Adrenal gland (tissue), 12 donors: ENCODE results near the gene PML. TPM values are rescaled to one million over a fixed set of nuclear protein-coding genes. Genes with fewer than 3 reads are reported as not detected.
"Not testable (repeated sequence)": the region's sequence is repeated elsewhere in the genome, so short reads cannot be mapped to it uniquely, and the experiment has no call there.

Source experiments
- DNase-seq, 7 donors: peaks; one replicate each; pipeline ENCODE4 v3.0.0-alpha.2; 2019 to 2020
- H3K27ac ChIP-seq, 5 donors: fragments of 200-600 bp; sonication (generic) in 4 of 5; 1 replicate in 3 of 5; 2 replicates in 2 of 5; pipeline versions ENCODE4 v1.5.1 to v1.8.0; 2016 to 2020; ENCODE audit warnings: mild to moderate bottlenecking in 1 of 5
- H3K27me3 ChIP-seq: fragments of 200-600 bp; 2 replicates; pipeline ENCODE4 v1.8.0; 2021
- H3K36me3 ChIP-seq, 2 donors: fragments of 200-600 bp; replicated peaks in 1 of 2; 1 replicate in 1 of 2; 2 replicates in 1 of 2; pipeline versions ENCODE4 v1.5.1 to v1.8.0; 2018 to 2022
- H3K4me1 ChIP-seq, 2 donors: fragments of 200-600 bp; replicated peaks in 1 of 2; 1 replicate in 1 of 2; 2 replicates in 1 of 2; pipeline versions ENCODE4 v1.5.1 to v1.8.0; 2018 to 2021
- H3K4me3 ChIP-seq, 4 donors: fragments of 200-600 bp; sonication (generic) in 3 of 4; one replicate each; pipeline ENCODE4 v1.5.1; 2016 to 2018
- H3K9me3 ChIP-seq, 3 donors: fragments of 200-600 bp; sonication (generic) in 1 of 3; replicated peaks in 1 of 3; 1 replicate in 2 of 3; 2 replicates in 1 of 3; pipeline versions ENCODE4 v1.5.1 to v1.8.0; 2016 to 2021
- CTCF ChIP-seq, 6 experiments: fragments of 450-650 bp in 4 of 6; fragments of 200-600 bp in 2 of 6; sonication (generic) in 1 of 6; IDR thresholded peaks; 1 replicate in 5 of 6; 2 replicates in 1 of 6; pipeline versions ENCODE4 v1.5.1 to v1.8.0; 2016 to 2021; ENCODE audit warnings: antibody characterized with exemption in 6 of 6, mild to moderate bottlenecking in 2 of 6, moderate library complexity in 1 of 6
- WGBS, 4 donors: extraction: QIAGEN DNeasy Blood & Tissue Kit in 2 of 4; methylation state at CpG; one replicate each; pipeline versions ENCODE4 v1.1.5 to v1.1.7; 2013 to 2017; 5-methylcytosine and 5-hydroxymethylcytosine counted together
- intact Hi-C, 2 donors: fragments of 100-400 bp; cut with DNase I; formaldehyde crosslinking; loops; one replicate each; pipeline versions ENCODE4 v1.14.1 to v1.15.0; 2022 to 2023
- polyA plus RNA-seq, 3 donors: library from polyadenylated mRNA; stranded (reverse); fragments of 200-250 nt in 2 of 3; fragments of 350-450 nt in 1 of 3; fragmentation: Illumina TruSeq in 1 of 3; extraction: RNeasy Lipid Tissue Mini Kit (QIAGEN cat#74804) in 1 of 3; gene quantifications; one replicate each; pipeline ENCODE4 v1.2.3, GENCODE V29; 2013 to 2014
- small RNA-seq, 2 donors: library from RNA; depleted of rRNA; stranded (forward); fragments of <200 nt; gene quantifications; one replicate each; pipeline ENCODE3, GENCODE V24; 2016
- total RNA-seq, 9 donors: library from RNA; depleted of rRNA in 4 of 9; stranded (reverse); fragments of >200 nt in 4 of 9; fragments of 120-200 nt in 1 of 9; fragmentation: NEBNext Ultra II Directional in 1 of 9; extraction: Animal tissue kit (Norgen Biotek cat#: 25700) in 1 of 9; gene quantifications; one replicate each; pipeline versions ENCODE4 v1.1.0 to v1.2.4, GENCODE V29; 2013 to 2023
- donor health status: healthy with polysubstance abuse.
- donor health status: Bipolar disorder and iron deficiency.
- donor health status: DM: yes; HTN: yes; CAD: no.
- donor health status: DM: no; HTN: no; CAD: no.
- donor health status: DM: no; HTN: no; CAD: no.
- donor health status: DM: yes; HTN: yes; CAD: no.

The PML gene
- total and polyA plus RNA-seq, 12 donors: 7.0 to 103 (median 58.7) TPM

- H3K4me1 ChIP-seq, H3K36me3 ChIP-seq, H3K27me3 ChIP-seq, intact Hi-C loops, H3K27ac ChIP-seq, H3K9me3 ChIP-seq, H3K4me3 ChIP-seq: not testable (repeated sequence)
- peak in 1 of 6 experiments; percentile 31 for TF ChIP-seq CTCF (IDR thresholded peaks at IDR 0.05)
- WGBS, 4 donors: 47 to 60% (median 52%) methylated on average over 5 to 9 of the region's 16 CpGs
- peak in 4 of 7 donors; percentile 37 to 53 (median 47) for DNase-seq
Observed at GRCh38 chr15:74072614-74073337, 78.3 kb downstream of the PML start.

- 55 to 80% (median 72%) methylated on average over 4 to 9 of the region's 9 CpGs for WGBS, 4 donors
- H3K27ac ChIP-seq, H3K4me1 ChIP-seq, H3K36me3 ChIP-seq, H3K27me3 ChIP-seq, H3K4me3 ChIP-seq, intact Hi-C loops, H3K9me3 ChIP-seq, DNase-seq: not testable (repeated sequence)
Observed at GRCh38 chr15:74075781-74076180, 81.3 kb downstream of the PML start.

- H3K4me1 ChIP-seq, H3K9me3 ChIP-seq, H3K27ac ChIP-seq, intact Hi-C loops, H3K4me3 ChIP-seq, H3K27me3 ChIP-seq, H3K36me3 ChIP-seq, DNase-seq: not testable (repeated sequence)
- no CpG with 5 or more reads among the region's 7 CpGs for WGBS, 4 donors
Observed at GRCh38 chr15:74082450-74082849, 87.9 kb downstream of the PML start, which contains the start of gene GOLGA6A. Gene GOLGA6A, minus strand, starts transcription at chr15:74082550. Its CDS starts 41 bp downstream, at chr15:74082509.

GRCh38 chr15:74094567-74094966, 100.1 kb downstream of the PML start:
- H3K27ac ChIP-seq, H3K36me3 ChIP-seq, H3K9me3 ChIP-seq, intact Hi-C loops, H3K4me3 ChIP-seq, H3K27me3 ChIP-seq, DNase-seq, H3K4me1 ChIP-seq: not testable (repeated sequence)
- no CpG with 5 or more reads among the region's 2 CpGs for WGBS, 4 donors

- intact Hi-C loops, DNase-seq, H3K4me1 ChIP-seq, H3K36me3 ChIP-seq, H3K27ac ChIP-seq, H3K4me3 ChIP-seq, H3K9me3 ChIP-seq, H3K27me3 ChIP-seq: not testable (repeated sequence)
- WGBS, 4 donors: 86 to 88% (median 88%) methylated on average over 6 to 8 of the region's 10 CpGs; no CpG with 5 or more reads in 1 of the 4 donors
Observed at GRCh38 chr15:74095610-74096009, 101.1 kb downstream of the PML start.

GRCh38 chr15:74096753-74097474, 102.4 kb downstream of the PML start:
- no CpG with 5 or more reads among the region's 27 CpGs for WGBS, 4 donors
- DNase-seq, intact Hi-C loops, H3K27ac ChIP-seq, H3K27me3 ChIP-seq, H3K4me3 ChIP-seq, H3K4me1 ChIP-seq, H3K36me3 ChIP-seq, H3K9me3 ChIP-seq: not testable (repeated sequence)

Small RNA genes lying within 50 kb of the gene (small RNA-seq; reads per million reads assigned to genes)
- 0 reads per million in 2 donors for gene RN7SL429P

Other genes starting within 250 kb of the PML start
- 1 to 10 TPM; 1.6 to 6.1 (median 3.6) TPM for gene INSYN1, start 241.4 kb upstream of the PML start, total RNA-seq
- 10 to 100 TPM in 2 of 3 donors, under 1 TPM in 1; 0.68 to 19.5 (median 10.3) TPM for gene INSYN1, start 241.4 kb upstream of the PML start, polyA plus RNA-seq
- not detected for gene TBC1D21, start 121.2 kb upstream of the PML start, total RNA-seq
- gene TBC1D21, start 121.2 kb upstream of the PML start, polyA plus RNA-seq: not detected
- gene LOXL1, start 68.3 kb upstream of the PML start, total RNA-seq: 10 to 100 TPM in 4 of 9 donors, 1 to 10 TPM in 5; 5.3 to 31.7 (median 8.5) TPM
- gene LOXL1, start 68.3 kb upstream of the PML start, polyA plus RNA-seq: 10 to 100 TPM in 2 of 3 donors, 1 to 10 TPM in 1; 8.0 to 58.0 (median 22.5) TPM
- gene STOML1, start 2.4 kb upstream of the PML start, total RNA-seq: 10 to 100 TPM; 21.7 to 92.2 (median 33.0) TPM
- gene STOML1, start 2.4 kb upstream of the PML start, polyA plus RNA-seq: 10 to 100 TPM in 2 of 3 donors, 1 to 10 TPM in 1; 8.6 to 27.5 (median 23.9) TPM
- gene GOLGA6A, start 87.8 kb downstream of the PML start, total RNA-seq: under 1 TPM in 1 of 9 donors, not detected in 8; 0.44 TPM
- gene GOLGA6A, start 87.8 kb downstream of the PML start, polyA plus RNA-seq: under 1 TPM in 1 of 3 donors, not detected in 2; 0.03 TPM
- gene ISLR2, start 135.9 kb downstream of the PML start, total RNA-seq: 1 to 10 TPM in 2 of 9 donors, under 1 TPM in 6, not detected in 1; 0.13 to 2.6 (median 0.56) TPM
- gene ISLR2, start 135.9 kb downstream of the PML start, polyA plus RNA-seq: under 1 TPM; 0.24 to 0.48 (median 0.27) TPM
- gene ISLR, start 179.0 kb downstream of the PML start, total RNA-seq: 10 to 100 TPM in 7 of 9 donors, 1 to 10 TPM in 2; 7.9 to 63.4 (median 31.1) TPM
- gene ISLR, start 179.0 kb downstream of the PML start, polyA plus RNA-seq: 10 to 100 TPM in 2 of 3 donors, 1 to 10 TPM in 1; 6.1 to 26.3 (median 19.2) TPM
- gene STRA6, start 208.1 kb downstream of the PML start, total RNA-seq: 10 to 100 TPM in 1 of 9 donors, 1 to 10 TPM in 4, under 1 TPM in 2, not detected in 2; 0.22 to 12.6 (median 3.1) TPM
- 10 to 100 TPM in 1 of 3 donors, 1 to 10 TPM in 2; 1.2 to 11.7 (median 9.4) TPM for gene STRA6, start 208.1 kb downstream of the PML start, polyA plus RNA-seq
- gene CCDC33, start 241.6 kb downstream of the PML start, total RNA-seq: 1 to 10 TPM in 1 of 9 donors, under 1 TPM in 5, not detected in 3; 0.11 to 1.1 (median 0.22) TPM
- gene CCDC33, start 241.6 kb downstream of the PML start, polyA plus RNA-seq: under 1 TPM; 0.30 to 0.48 (median 0.42) TPM